Fibroblast of skin of left biceps (primary cell): ENCODE results near the gene ITGAD.

Source experiments
- DNase-seq, 2 experiments: peaks; one replicate each; pipeline ENCODE4 v3.0.0-alpha.2; 2013; ENCODE audit warnings: low read depth in 2 of 2

ITGAD gene

DNA sequence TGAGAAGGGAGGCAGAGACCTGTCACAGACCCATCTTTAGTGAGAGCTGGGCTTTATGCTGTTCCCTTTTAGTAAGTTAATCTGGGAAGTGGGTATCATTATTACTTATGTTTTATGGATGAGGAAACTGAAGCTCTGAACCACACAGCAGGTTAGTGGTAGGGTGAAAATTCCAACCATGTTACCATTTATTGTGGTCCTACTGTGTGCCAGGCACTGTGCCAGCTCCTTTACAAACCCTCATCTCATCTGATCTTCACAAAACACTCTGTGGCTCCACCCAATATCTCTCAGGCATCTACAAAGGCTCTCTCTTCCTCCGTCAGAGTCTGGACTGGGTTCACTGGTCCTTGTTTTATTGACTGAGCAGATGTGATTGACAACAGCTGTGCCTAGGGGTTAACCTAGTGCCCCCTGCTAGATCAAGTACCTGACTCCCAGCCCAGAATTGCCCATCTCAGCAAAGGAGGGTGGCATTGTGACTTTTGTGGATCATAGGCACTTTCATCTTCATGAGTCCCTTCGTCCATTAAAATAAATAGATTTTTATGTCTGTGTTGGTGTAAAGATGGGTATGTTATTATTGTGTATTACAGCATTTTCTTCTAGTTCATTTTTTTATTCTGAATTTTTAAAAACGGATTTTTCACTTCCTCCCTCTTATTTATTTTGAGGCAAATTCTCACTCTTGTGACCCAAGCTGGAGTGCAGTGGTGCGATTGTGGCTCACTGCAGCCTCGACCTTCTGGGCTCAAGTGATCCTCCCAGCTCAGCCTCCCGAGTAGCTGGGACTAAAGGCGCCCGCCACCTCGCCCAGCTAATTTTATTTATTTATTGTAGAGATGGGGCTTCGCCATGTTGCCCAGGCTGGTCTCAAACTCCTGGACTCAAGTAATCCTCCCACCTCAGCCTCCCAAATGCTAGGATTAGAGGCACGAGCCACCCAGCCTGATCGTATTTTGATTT is 81.9 kb downstream of the ITGAD start:
- no peak for DNase-seq

DNA sequence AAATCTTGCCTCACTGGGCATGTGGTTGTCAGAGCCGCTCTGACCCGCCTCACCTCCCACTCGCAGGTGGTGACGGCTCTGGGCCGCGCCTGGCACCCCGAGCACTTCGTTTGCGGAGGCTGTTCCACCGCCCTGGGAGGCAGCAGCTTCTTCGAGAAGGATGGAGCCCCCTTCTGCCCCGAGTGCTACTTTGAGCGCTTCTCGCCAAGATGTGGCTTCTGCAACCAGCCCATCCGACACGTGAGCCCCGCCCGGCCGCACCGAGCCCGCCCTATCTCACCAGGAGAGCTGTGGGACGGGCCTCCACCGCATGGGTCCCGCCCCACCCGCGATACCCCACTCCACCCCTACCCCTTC is 82.8 kb downstream of the ITGAD start:
- DNase-seq = no peak
